ENCODE data around the gene TMEM163. TPM values are rescaled to one million over a fixed set of nuclear protein-coding genes. Genes with fewer than 3 reads are reported as not detected.

Gene TMEM163
- polyA plus RNA-seq, 1 experiment: not detected

GRCh38 chr2:134536296-134536695, 182.5 kb downstream of the TMEM163 start:
- DNase-seq (ENCODE audit: low read depth): no peak
- no peak overlapping the region for H3K4me3 ChIP-seq (ENCODE audit: low read depth, low read length)
- H3K27me3 ChIP-seq (ENCODE audit: control insufficient read depth, insufficient read depth, low read length): no peaks in the 10 kb centered on the region
- CTCF ChIA-PET: no interaction called here
- POLR2A ChIA-PET: no interaction called here
- no peak for TF ChIP-seq CTCF (IDR thresholded peaks at IDR 0.05; ENCODE audit: insufficient read depth, low read depth, low read length)
- H3K36me3 ChIP-seq (ENCODE audit: control insufficient read depth, insufficient read depth, low read length): no peaks in the 10 kb centered on the region

- no peak for DNase-seq (ENCODE audit: low read depth)
- Histone ChIP-seq H3K27me3 (ENCODE audit: control insufficient read depth, insufficient read depth, low read length) (no peaks in the 10 kb centered on the region), H3K4me3 (ENCODE audit: low read depth, low read length) (no peak overlapping the region), H3K36me3 (ENCODE audit: control insufficient read depth, insufficient read depth, low read length) (no peaks in the 10 kb centered on the region)
- ChIA-PET CTCF (no interaction called here), POLR2A (no interaction called here)
- no peak for TF ChIP-seq CTCF (IDR thresholded peaks at IDR 0.05; ENCODE audit: insufficient read depth, low read depth, low read length)
Observed at GRCh38 chr2:134532537-134532936, 186.3 kb downstream of the TMEM163 start.

- CTCF ChIA-PET: no interaction called here
- Histone ChIP-seq H3K27me3 (ENCODE audit: control insufficient read depth, insufficient read depth, low read length) (0 out of 2 replicates have a peak, but pooled peaks cover 2% of the 10 kb centered on the region), H3K4me3 (ENCODE audit: low read depth, low read length) (no peak overlapping the region), H3K36me3 (ENCODE audit: control insufficient read depth, insufficient read depth, low read length) (no peaks in the 10 kb centered on the region)
- POLR2A ChIA-PET: no interaction called here
- no peak for TF ChIP-seq CTCF (IDR thresholded peaks at IDR 0.05; ENCODE audit: insufficient read depth, low read depth, low read length)
- DNase-seq (ENCODE audit: low read depth): no peak
Observed at GRCh38 chr2:134527381-134527780, 191.4 kb downstream of the TMEM163 start.

GRCh38 chr2:134522496-134523455, 196.0 kb downstream of the TMEM163 start:
- Histone ChIP-seq H3K4me3 (ENCODE audit: low read depth, low read length) (no peak overlapping the region), H3K27me3 (ENCODE audit: control insufficient read depth, insufficient read depth, low read length) (0 out of 2 replicates have a peak, but pooled peaks cover 2% of the 10 kb centered on the region), H3K36me3 (ENCODE audit: control insufficient read depth, insufficient read depth, low read length) (no peaks in the 10 kb centered on the region)
- TF ChIP-seq CTCF (IDR thresholded peaks at IDR 0.05; ENCODE audit: insufficient read depth, low read depth, low read length): no peak
- ChIA-PET CTCF (no interaction called here), POLR2A (no interaction called here)
- no peak for DNase-seq (ENCODE audit: low read depth)

GRCh38 chr2:134518101-134518500, 200.7 kb downstream of the TMEM163 start:
- no peak overlapping the region for H3K4me3 ChIP-seq (ENCODE audit: low read depth, low read length)
- TF ChIP-seq CTCF (IDR thresholded peaks at IDR 0.05; ENCODE audit: insufficient read depth, low read depth, low read length): no peak
- CTCF ChIA-PET: no interaction called here

More at GRCh38 chr2:134518101-134518500, 200.7 kb downstream of the TMEM163 start:
- no peak for DNase-seq (ENCODE audit: low read depth)
- Histone ChIP-seq H3K36me3 (ENCODE audit: control insufficient read depth, insufficient read depth, low read length) (no peaks in the 10 kb centered on the region), H3K27me3 (ENCODE audit: control insufficient read depth, insufficient read depth, low read length) (0 out of 2 replicates have a peak, but pooled peaks cover 2% of the 10 kb centered on the region)
- POLR2A ChIA-PET: no interaction called here

Measured in BJ (cell line).